Activated CD4-positive, alpha-beta T cell treated with anti-CD3 and anti-CD28 coated beads, Interleukin-2, amount 50 U/mL, for 24 hours (primary cell): ENCODE measurements around the gene CCDC106.

Experiments used
- DNase-seq, 2 donors: peaks; one replicate each; pipeline ENCODE4 v3.0.0-alpha.2; 2020; ENCODE audit warnings: low read depth in 1 of 2, low spot score in 1 of 2

The CCDC106 gene

DNA sequence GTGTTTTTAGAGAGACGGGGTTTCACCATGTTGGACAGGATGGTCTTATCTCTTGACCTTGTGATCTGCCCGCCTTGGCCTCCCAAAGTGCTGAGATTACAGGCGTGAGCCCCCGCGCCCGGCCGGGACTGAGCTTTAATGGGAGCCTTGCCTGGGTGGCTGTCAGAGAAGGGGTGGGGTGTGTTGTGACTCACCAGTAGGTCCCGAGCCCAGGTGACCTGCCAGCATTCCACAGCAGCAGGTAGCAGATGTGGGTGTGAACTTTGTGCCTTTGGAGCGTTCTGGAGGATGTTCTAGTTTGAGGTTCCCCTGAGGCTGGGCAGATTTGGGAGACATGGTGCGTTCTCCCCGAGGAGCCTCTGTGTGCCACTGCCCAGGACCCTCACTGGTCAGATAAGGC, 19.9 kb downstream of the CCDC106 start:
- DNase-seq, result no peak

DNA sequence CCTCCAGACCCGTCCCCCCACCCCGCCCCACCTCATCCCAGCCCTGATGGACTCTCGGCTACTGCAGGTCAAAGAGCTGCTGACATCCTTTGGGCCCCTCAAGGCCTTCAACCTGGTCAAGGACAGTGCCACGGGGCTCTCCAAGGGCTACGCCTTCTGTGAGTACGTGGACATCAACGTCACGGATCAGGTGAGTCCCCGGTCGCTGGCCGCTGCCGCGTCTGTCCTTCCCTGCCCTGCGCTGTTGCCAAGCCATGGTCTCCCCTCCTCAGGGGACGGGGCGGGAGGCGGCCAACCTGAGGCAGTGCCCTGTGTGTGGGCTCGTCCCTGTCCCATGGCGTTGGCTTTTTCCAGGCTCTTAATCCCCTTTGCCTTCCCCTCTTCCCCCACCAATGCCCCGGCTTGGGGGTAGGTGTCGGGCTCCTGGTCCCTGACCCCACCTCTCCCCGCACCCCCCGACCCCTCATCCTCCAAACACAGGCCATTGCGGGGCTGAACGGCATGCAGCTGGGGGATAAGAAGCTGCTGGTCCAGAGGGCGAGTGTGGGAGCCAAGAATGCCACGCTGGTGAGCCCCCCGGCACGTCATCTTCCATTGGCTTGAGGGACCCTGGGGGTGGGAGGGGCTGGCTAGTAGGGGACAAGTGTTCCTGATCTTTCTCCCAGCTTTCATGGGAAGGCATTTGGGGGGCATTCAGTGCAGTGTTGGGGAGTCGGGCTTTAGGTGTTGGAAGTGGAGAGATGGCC, 20.8 kb downstream of the CCDC106 start:
- no peak for DNase-seq

DNA sequence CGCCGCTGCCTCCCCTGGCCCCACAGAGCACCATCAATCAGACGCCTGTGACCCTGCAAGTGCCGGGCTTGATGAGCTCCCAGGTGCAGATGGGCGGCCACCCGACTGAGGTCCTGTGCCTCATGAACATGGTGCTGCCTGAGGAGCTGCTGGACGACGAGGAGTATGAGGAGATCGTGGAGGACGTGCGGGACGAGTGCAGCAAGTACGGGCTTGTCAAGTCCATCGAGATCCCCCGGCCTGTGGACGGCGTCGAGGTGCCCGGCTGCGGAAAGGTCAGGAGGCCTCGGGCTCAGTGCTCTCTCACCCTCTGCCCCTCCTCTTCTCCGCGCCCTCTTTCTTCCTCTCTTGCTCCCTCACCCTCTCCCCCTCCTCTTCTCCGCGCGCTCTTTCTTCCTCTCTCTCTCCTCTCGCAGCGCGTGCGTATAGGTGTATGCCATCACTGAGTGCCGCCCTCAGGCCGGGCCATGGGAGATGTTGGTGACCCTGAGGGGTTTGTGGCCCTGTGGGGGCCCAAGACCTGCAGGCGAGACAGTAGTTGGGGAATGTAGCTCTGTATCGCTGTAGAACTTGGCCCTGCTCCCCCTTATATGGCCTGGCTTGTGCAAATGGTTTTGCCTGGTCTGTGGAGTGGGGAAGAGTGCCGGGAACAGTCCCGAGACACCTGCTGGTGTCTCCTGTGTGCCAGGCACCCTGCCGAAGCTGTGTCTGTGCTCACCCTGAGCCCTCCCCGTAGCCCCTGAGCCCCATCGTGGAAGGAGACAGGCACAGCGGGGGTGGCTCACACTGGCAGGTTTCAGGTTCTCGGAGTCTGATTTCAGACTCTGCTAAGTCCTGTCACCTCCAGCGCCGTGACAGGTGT, 21.6 kb downstream of the CCDC106 start:
- DNase-seq, result no peak

DNA sequence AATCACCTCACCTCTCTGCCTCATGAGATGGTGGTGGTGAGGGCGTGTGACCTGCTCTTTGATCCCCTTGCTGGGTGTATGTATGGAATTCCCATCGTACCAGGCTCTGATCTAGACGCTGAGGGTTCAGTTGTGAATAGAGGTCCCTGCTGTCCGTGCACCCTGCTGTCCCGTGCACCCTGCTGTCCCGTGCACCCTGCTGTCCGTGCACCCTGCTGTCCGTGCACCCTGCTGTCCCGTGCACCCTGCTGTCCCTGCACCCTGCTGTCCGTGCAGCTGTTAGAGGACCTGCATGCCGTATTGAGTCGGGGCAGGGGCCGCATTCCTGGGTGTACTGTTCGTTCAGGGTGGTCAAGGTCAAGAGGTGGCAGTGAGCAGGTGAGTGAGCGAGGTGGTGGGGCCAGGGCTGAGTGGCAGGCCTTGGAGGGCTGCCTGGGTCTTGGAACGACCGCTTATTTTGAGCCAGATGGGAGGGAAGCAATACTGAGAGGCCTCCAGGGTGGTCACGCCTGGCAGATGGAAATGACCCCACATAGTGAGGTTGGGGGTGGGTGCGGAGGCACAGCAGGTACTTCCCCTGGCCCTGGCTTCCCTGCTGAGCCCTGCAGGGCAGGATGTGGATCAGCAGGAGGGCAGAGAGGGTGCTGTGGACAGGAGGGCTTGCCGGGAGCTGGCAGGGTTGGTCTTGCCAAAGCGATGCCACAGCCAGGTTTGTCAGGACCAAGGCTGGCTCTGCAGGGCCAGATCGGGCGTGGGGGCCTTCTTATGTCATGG, 22.5 kb downstream of the CCDC106 start:
- DNase-seq, result no peak

DNA sequence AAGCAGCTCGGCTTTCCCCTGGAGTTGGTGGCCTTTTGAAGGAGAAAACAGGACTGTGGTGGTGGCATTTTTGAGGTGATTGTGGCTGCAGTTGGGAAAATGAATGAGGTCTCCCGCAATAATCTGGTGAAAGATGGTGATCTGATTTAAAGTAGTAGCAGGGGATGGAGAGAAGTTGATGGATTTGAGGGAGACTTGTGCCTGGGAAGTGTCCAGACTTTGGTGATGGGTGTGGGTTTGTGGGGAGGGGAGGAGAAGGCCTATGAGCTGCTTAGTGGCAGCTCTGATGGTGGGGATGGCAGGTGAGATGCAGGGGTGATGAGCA, 23.0 kb downstream of the CCDC106 start:
- no peak for DNase-seq

DNA sequence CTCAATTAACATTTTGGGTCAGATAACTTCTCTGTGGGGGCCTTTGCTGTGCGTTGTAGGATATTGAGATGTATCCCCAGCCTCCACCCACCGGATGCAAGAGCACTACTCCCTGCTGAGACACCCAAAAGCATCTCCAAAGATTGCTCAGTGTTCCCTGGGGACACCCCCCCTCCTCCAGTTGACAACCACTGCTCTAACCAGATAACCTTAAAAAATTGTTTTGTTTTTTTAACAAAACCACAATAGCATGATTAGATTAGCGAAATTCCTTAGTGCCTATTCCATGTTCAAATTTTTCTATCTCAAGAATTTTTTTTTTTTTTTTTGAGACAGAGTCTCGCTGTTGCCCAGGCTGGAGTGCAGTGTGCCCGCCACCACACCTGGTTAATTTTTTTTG, 24.4 kb downstream of the CCDC106 start:
- no peak for DNase-seq

DNA sequence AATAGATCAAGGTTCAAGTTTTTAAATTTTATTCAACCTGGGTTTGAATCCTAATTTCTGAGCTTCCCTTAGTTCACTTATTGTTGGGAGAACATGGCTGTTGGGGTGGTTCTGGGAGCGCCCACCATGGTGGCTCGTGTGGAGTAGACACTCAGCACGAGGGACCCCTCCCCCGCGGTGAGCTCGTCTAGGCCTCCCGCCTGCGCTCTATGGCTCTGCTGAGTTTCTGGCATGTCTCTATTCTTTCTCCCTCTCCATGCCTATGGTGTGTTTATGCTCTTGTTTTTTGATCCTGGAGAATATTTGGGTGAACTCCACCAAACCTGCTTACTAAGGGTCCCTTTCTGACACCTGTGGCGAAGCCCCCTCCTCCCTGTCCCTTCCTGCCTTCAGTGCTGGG, 25.5 kb downstream of the CCDC106 start:
- DNase-seq, result no peak

DNA sequence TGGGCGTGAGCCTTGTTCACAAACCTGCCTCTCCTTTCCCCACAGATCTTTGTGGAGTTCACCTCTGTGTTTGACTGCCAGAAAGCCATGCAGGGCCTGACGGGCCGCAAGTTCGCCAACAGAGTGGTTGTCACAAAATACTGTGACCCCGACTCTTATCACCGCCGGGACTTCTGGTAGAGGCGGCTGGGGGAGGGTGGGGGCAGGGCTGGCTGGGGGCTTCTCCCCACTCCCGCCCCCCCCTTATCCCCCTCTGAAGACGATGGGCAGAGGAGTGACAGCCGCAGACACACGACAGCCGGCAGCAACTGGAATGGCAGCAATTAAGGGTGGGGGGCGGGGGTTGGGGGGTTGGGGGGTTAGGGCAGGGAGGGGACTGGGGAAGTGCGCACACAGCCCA, 25.9 kb downstream of the CCDC106 start:
- DNase-seq, result no peak

DNA sequence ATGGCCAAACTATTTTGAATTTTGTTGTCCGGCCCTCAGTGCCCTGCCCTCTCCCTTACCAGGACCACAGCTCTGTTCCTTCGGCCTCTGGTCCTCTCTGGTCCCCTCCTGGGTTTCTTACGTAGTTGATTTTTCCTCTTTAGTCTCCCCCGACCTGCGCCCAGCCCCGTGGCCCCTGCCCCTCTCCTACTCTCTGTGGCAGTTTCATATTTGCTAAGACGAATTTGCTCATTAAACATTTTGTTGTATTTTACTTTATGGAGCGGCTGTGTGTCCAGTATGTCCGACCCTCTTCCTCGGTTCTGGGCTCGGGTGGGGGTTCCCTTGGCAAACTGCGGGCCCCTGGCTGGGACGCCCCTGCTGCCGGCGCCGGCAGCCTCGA, 26.4 kb downstream of the CCDC106 start:
- no peak for DNase-seq

DNA sequence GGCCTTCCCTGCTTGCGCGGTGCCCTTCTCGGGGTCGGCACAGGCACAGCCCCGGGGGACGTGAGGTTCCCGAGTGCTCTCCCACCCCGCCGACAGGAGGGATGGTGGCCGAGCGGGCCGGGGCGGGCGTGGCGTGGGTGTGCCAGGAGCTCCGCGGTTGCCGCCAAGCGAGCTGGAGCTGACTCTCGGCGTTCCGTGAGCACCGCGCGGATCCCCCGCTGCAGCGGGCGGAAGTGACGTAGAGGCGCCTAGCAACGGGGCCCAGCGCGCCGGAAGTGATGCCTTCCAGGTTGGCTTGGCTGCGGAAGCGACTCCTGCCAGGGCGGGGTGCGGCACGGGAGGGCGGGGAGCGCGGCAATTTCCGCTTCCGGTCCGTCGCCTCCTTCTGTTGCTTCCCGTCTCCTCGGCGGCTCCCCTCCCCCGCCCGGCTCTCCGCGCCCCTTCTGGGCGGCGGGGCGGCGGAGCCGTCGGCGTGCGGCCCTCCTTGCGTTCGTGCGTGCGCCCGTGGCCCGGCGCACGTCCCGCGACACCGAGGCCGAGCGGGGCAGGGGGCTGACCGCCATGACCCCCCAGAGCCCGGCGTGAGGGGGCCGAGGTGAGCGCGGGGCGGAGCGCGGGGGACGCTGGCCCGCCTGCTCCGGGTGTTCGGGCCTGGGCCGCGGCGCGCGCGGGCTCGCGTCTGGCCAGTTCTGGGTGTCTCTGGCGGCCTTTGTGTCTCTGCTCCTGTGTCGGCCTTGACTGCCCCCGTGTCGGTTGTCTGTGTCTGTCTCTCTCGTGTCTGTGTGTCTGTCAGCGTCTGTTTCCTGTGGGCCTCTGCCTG, 27.0 kb downstream of the CCDC106 start, which contains the start of gene EPN1:
Gene EPN1 (plus strand): TSS at position 386 of the 820 bp plus-strand sequence. CDS start 3,402 bp downstream, outside the sequence.
- DNase-seq, result peak; percentile 92 to 96

DNA sequence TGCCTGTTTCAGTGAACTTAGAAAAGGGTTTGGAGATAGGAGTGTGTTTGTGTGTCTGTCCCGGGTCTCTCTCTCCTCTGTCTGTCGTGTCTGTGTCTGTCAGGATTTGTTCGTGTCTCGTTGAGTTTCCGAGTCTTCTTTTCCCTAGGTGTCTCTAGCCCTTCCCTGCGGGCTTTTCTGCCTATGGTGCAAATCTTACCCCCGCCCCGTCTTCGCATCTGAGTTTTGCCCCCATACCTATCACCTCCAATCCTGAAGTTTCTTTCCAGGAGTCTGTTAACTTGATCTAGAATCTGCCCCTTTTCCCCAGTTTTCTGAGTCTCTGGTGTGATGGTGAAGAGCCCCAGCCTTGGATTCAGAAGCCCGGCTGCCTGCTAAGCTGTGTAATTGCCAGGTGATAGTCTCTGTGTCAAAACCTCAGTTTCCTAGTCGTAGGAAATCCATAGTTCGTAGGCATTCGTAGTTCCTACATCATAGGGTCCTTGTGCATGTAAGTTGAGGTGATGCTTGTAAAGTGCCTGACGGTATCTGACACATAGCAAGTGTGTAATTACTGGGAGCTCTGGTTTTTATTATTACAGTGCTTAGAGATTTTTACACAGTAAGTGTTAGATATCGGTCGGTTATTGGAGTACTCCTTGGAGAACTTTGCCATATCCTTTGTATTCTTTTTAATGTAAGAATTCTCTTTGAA, 27.8 kb downstream of the CCDC106 start:
- no peak for DNase-seq

DNA sequence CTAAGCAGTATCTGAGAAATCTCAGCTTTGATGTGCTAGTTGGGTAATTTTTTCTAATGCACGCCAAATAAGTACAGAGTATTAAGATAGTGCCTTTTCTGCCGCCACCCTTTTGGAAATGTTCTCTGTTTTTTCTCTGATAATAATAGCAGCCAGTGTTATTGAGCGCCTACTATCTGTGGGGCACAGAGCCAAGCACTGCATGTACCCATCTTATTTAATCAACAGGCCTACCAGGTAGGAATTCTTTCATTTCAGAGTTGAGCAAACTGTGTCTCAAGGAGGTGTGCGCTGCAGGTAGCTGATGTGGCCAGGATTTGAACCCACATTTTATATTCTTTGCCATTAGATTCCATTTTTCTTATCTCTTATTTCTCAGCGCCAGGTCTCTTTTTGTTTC, 28.4 kb downstream of the CCDC106 start:
- no peak for DNase-seq

DNA sequence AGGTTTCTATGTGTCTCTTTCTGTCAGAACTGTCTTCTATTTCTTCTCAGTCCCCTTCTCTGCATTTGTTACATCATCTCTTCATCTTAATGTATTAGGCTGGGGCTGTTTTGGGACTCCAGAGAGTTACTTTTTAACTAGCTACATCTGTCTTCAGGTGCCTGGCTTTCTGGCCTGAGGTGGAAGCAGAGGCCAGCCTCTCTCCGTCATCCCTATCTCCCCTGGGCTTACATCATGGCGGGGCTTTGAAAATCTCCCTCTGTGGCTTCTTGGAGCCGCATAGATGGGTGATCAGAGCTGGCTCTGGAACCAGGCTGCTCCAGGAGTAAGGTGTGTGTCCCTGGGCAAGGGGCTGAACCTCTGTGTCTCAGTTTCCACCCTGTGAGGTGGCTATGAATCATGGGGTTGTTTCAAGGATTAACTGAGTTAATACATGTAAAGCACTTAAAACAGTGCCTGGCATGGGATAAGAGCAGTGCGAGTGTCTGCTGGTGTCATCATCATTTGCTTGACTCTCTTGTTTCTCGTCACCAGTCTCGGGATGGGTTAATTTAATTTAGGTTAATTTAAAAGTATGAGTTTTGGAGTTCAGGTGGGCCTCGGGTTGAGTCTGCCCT, 29.0 kb downstream of the CCDC106 start:
- DNase-seq, result no peak

DNA sequence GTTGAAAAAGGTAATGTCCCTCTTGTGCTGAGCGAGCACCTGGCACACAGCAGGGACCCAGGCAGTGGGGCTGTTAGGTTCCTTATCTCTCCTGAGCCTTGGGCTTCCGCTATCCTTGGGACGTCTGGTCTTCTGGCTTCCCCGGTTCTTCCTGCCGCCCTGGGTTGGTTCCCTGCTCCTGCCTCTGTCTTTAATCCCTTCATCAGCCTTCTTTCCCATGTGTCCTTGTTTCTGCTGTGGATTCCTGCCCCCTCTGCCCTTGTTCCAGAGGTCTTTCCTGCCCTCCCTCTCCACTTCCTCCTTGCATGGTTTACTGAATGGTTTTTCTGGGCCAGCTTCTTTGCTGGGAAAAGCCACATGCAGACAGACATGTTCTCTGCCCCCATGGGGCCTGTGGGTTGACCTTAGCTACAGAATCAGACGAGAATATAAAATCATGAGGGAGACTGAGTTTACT, 29.6 kb downstream of the CCDC106 start:
- no peak for DNase-seq

DNA sequence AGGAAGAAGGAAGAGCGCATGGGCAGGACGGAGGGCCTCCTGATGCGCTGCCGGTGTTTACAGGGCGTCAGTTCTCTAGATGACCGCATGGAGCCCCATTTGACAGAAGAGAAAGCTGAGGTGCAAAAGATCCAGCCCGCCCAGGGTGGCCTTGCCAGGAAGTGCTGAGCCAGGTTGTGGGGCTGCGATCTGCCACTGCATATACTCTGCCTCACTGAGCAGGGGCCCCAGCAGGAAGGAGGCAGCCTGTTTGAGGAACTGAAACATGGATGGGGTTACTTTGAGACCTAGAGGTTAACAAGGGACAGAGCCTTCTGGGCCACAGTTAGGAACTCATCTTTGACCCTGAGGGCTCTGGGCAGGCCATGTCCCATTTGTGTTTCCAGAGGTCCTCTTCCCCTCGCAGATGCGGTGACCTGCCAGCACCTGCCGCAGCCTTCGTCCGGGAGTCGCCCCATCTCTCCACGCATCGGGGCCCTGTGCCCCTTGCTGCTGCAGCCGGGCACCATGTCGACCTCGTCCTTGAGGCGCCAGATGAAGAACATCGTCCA, 30.2 kb downstream of the CCDC106 start:
- DNase-seq, result no peak

DNA sequence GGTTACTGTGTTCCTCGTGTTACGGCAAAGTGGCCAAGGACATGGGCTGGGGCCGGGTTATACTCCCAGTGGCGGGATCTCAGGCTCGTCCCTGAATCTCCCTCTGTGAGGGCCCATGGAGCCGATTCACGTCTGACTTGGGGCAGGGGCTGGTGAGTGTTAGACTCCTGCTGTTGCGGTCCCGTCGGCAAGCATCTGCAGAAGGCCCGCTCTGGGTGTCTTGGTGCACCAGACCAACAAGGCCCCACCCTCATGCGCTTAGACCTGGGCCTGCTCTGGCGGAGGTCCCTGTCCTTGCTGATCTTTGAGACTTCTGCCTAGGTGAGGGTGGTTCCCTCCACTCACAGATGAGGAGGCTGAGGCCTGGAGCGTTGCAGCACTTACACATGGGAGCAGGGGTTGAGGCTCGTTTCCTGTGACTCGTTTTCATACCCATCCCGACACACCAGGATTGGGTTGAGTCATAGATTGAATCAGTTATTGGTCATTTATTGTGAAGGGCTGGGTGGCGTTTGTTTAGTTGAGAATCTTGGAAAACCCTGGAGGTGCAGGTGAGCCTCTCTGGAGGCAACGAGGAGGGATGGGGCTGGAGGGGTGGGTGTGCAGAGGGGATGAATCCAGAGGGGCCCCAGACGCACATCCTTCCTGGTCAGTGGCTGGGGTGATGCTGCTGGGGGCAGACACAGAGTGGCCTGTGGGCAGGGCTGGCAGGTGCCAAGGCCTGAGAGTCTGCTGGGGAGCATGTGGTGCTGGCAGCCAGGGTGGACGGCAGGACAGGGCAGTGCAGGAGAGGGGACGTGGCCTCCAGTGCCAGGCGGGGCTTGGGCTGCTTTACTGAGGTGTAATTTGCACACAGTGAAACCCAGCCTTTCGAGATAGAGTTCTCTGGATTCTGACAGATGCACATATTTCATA, 31.6 kb downstream of the CCDC106 start:
- DNase-seq, result no peak

DNA sequence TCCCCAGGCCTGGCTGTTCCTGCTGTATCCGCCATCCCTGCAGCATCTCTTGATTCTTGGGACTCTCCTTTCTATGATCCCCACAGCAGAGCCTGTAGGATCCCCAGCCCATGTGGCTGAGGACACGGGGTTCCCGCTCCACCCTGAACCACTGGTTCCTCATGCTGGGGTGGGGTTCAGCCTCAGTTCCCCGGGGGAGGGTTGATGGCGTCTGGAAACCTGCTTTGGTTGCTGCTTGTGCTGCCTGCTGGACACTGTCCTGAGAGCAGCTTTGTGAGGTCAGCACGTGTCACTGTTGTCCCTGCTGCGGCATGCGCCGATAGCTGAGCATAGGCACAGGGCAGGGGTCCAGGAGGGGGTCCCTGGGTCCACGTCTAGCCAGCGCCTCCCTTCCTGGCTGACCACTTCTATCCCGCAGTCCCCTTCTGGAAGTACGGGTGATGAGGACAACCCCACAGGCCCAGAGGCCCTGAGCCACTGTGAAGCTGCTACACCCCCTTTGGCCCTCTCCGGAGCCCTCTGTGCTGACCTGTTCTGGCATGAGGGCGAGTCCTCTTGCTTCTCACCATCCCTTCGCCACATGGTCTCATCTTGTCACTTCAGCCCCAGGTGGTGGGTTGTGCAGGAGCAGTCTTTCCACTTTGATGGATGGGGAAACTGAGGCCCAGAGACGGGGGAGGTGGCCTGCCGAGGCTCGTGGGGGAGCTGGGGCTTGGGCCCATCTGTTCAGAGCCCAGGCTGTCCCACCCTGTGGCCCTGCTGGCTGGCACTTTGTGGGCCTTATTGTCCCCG, 32.5 kb downstream of the CCDC106 start:
- DNase-seq, result no peak
